Measurements from ENCODE around the gene NDUFV2. TPM values are rescaled to one million over a fixed set of nuclear protein-coding genes. Genes with fewer than 3 reads are reported as not detected.
"Not testable (repeated sequence)": the region's sequence is repeated elsewhere in the genome, so short reads cannot be mapped to it uniquely, and the experiment has no call there.

NDUFV2 gene
- total RNA-seq, 2 donors from 2014 or later, result 167 to 225 TPM

GRCh38 chr18:9090578-9090977 lies 11.9 kb upstream of the NDUFV2 start:
- H3K4me1 ChIP-seq, result no peaks in the 10 kb centered on the region
- no peak for DNase-seq (ENCODE audit: low spot score)

GRCh38 chr18:9091066-9091476 lies 11.4 kb upstream of the NDUFV2 start:
- DNase-seq (ENCODE audit: low spot score), result no peak
- H3K4me1 ChIP-seq, result no peaks in the 10 kb centered on the region
- H3K4me3 ChIP-seq, result no peak overlapping the region
- no peak overlapping the region for H3K27ac ChIP-seq
- no peaks in the 10 kb centered on the region for H3K27me3 ChIP-seq
- no peaks in the 10 kb centered on the region for H3K36me3 ChIP-seq
- H3K9me3 ChIP-seq, result no peaks in the 10 kb centered on the region
- no peak for TF ChIP-seq CTCF (IDR thresholded peaks at IDR 0.05)

More at GRCh38 chr18:9090578-9090977, 11.9 kb upstream of the NDUFV2 start:
- Histone ChIP-seq H3K36me3 (no peaks in the 10 kb centered on the region), H3K9me3 (no peaks in the 10 kb centered on the region), H3K4me3 (no peak overlapping the region), H3K27me3 (no peaks in the 10 kb centered on the region), H3K27ac (no peak overlapping the region)
- TF ChIP-seq CTCF (IDR thresholded peaks at IDR 0.05), result no peak

GRCh38 chr18:9092665-9093064 lies 9.8 kb upstream of the NDUFV2 start:
- Histone ChIP-seq H3K4me3 (no peak overlapping the region), H3K27ac (no peak overlapping the region), H3K9me3 (no peaks in the 10 kb centered on the region), H3K4me1 (no peaks in the 10 kb centered on the region), H3K27me3 (no peaks in the 10 kb centered on the region), H3K36me3 (no peaks in the 10 kb centered on the region)
- TF ChIP-seq CTCF (IDR thresholded peaks at IDR 0.05), result no peak
- DNase-seq (ENCODE audit: low spot score), result no peak

GRCh38 chr18:9093109-9093508 lies 9.4 kb upstream of the NDUFV2 start:
- not testable (repeated sequence) for H3K4me1 ChIP-seq, H3K27ac ChIP-seq, H3K4me3 ChIP-seq

GRCh38 chr18:9094307-9095226 lies 7.9 kb upstream of the NDUFV2 start:
- Histone ChIP-seq H3K9me3 (no peaks in the 10 kb centered on the region), H3K27me3 (no peaks in the 10 kb centered on the region), H3K27ac (no peak overlapping the region), H3K4me1 (no peaks in the 10 kb centered on the region), H3K36me3 (no peaks in the 10 kb centered on the region), H3K4me3 (no peak overlapping the region)
- no peak for DNase-seq (ENCODE audit: low spot score)
- no peak for TF ChIP-seq CTCF (IDR thresholded peaks at IDR 0.05)

More at GRCh38 chr18:9093109-9093508, 9.4 kb upstream of the NDUFV2 start:
- not testable (repeated sequence) for DNase-seq (ENCODE audit: low spot score); H3K27me3 ChIP-seq; H3K36me3 ChIP-seq; H3K9me3 ChIP-seq

GRCh38 chr18:9095297-9096006 lies 7.0 kb upstream of the NDUFV2 start:
- no peaks in the 10 kb centered on the region for H3K27me3 ChIP-seq
- H3K27ac ChIP-seq, result no peak overlapping the region

More at GRCh38 chr18:9095297-9096006, 7.0 kb upstream of the NDUFV2 start:
- Histone ChIP-seq H3K4me1 (no peaks in the 10 kb centered on the region), H3K9me3 (no peaks in the 10 kb centered on the region), H3K4me3 (no peak overlapping the region), H3K36me3 (no peaks in the 10 kb centered on the region)
- no peak for DNase-seq (ENCODE audit: low spot score)
- TF ChIP-seq CTCF (IDR thresholded peaks at IDR 0.05), result no peak

Measured in right atrium auricular region (tissue), 2 donors.